Stimulated activated CD4-positive, alpha-beta T cell treated with anti-CD3 and anti-CD28 coated beads, Interleukin-15, amount 100 ng/mL, for 48 hours (primary cell): ENCODE measurements around the gene GRAMD2A.

Experiments used
- DNase-seq, 2 donors: peaks; one replicate each; pipeline ENCODE4 v3.0.0-alpha.2; 2020; ENCODE audit warnings: low read depth in 2 of 2

GRAMD2A gene

GRCh38 chr15:72136170-72137051 is 61.2 kb downstream of the GRAMD2A start:
- DNase-seq = no peak

GRCh38 chr15:72135719-72136118 is 61.9 kb downstream of the GRAMD2A start:
- DNase-seq = no peak

GRCh38 chr15:72133211-72133610 is 64.4 kb downstream of the GRAMD2A start:
- DNase-seq = no peak

- no peak for DNase-seq
Measured at GRCh38 chr15:72131922-72132321, 65.7 kb downstream of the GRAMD2A start.

- DNase-seq = no peak
Measured at GRCh38 chr15:72130272-72130671, 67.3 kb downstream of the GRAMD2A start.

GRCh38 chr15:72128359-72128758 is 69.2 kb downstream of the GRAMD2A start:
- no peak for DNase-seq

GRCh38 chr15:72127724-72128322 is 69.8 kb downstream of the GRAMD2A start:
- DNase-seq = no peak

GRCh38 chr15:72124218-72124617 is 73.4 kb downstream of the GRAMD2A start:
- no peak for DNase-seq

GRCh38 chr15:72118017-72118978 is 79.3 kb downstream of the GRAMD2A start, which contains the start of the genes MYO9A and SENP8:
Gene MYO9A (minus strand): TSS chr15:72118150. CDS start chr15:72046563, 71,587 bp downstream.
Gene SENP8 (plus strand): TSS chr15:72118403. CDS start chr15:72139624, 21,221 bp downstream.
- peak; percentile 99 for DNase-seq

- peak; percentile 56 to 70 for DNase-seq
Measured at GRCh38 chr15:72117486-72118016, 80.0 kb downstream of the GRAMD2A start.

- no peak for DNase-seq
Measured at GRCh38 chr15:72116731-72117485, 80.7 kb downstream of the GRAMD2A start.

GRCh38 chr15:72113347-72114031 is 84.1 kb downstream of the GRAMD2A start:
- no peak for DNase-seq

- DNase-seq = no peak
Measured at GRCh38 chr15:72112805-72113204, 84.8 kb downstream of the GRAMD2A start.

- DNase-seq = no peak
Measured at GRCh38 chr15:72112116-72112515, 85.5 kb downstream of the GRAMD2A start.

GRCh38 chr15:72110355-72110754 is 87.2 kb downstream of the GRAMD2A start:
- DNase-seq = no peak
